GM18909 (cell line): ENCODE measurements around the gene MVB12B.
A peak's percentile ranks its signal among the peaks of the same experiment; 100 is the strongest.

ENCODE experiments used
- ATAC-seq: cut with Tn5 transposase; IDR thresholded peaks from one replicate; pipeline ENCODE4 v1.9.1; 2021; ENCODE audit warnings: mild to moderate bottlenecking; ENCODE audit not compliant: unreplicated experiment, poor library complexity

MVB12B gene

DNA sequence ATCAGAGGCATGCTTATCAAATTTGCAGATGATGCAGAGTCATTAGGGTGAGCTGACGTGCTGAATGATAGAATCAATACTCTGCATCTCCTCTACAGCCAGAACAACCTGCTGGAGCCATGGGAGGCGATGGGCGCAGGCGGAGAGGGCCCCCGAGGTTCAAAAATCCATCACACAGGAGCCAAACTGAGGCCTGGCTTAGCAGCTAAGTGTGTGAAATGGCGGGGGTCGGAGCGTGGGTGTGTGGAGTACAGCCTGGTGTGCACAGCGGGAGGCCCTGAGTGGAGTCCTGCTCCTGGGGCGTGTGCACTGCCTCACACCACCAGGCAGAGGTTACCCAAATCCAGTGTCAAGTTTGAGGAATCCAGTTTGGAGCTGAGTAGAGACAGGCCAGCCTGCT is 73.2 kb downstream of the MVB12B start:
- ATAC-seq = no peak

DNA sequence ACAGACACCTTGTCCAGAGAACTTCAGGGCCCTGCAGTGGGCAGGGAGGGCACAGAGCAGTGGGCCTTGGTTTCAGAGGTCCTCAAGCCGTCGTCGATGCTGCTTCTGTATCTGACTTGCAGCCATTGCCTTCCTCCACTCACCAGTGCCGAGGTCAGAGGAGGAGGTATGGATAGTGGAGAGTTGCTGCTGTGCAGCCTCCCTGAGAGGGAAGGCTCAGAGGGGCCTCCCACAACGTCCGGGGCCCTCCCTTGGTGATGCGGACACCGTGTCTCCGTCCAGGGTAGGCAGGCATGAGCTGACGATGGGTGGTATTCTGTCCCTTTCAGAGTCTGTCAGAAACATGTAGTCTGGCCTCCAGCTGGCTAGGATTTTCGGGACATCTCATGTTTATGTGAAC is 73.9 kb downstream of the MVB12B start:
- no peak for ATAC-seq

DNA sequence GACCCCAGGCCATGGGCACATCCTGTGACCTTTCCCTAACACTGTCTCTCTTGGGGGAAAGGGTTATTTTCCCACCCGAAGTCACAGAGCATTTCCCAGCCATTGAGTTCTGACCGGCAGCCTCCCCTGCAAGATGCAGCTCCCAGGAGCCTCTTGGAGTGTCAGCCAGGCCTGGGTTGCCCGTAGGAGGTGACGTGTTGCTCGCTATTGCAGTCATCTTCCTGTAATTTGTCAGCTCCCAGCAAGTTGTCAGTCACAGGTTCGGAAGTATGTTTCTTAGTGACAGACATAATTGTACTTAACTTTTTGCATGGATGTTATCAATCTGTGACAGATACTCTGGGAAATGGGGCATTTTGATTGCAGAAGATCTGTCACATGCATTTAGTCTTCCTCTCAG is 74.5 kb downstream of the MVB12B start:
- ATAC-seq = no peak

DNA sequence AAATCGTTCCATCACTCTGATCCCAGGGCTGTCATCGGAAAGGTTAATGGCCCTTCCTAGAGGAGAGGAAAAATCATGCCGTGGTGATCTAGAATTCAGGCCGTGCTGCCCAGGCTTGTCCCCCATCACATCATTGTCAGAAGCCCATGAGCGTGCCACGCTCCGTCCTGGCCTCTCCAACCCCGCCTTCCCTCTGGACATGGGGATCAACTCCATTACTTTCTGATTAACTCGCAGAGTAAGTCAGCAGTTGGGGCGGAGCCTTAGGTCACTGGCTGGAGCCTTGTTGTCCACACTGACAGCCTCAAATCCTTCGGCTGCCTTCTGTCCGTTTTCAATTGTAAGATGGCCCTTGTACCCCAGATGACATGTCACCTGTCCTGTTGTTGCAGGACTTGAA is 75.0 kb downstream of the MVB12B start:
- no peak for ATAC-seq

DNA sequence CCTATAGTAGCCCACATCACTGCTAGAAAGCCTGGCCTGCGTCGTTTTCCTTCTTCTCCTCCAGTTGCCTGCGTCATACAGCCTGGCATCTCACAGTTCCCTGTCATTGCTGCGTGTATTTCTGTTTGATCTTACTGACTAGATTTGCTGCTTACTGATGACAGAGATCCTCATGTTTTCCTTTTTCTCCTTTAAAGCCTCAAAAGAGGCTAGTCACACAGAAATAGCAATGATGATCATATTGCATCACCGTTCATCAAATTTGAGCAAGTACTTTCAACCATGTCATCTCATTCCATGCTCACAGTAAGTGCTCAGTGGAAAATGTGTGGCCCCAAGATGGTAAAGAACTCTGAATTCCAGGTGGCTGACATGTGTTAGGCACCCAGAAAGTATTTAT is 76.8 kb downstream of the MVB12B start:
- no peak for ATAC-seq

DNA sequence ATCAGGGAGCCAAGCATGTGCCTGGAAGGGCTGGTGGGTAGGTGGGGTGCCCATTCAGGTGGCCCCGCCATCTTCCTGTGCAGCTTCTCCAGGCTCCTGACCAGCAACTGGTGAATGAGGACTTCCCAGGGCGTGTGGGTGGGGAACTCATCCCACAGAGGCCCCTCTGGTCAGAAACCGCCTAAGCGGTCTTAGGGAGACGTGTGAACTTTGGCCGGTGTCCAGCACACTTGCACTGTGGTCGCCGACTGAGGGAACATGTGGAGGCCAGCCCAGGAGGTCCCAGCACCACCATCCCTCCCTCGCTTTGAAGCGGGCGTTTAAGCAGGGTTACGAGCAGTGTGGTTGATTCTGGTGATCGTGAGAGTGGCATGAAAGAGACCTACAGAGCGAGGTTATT is 77.8 kb downstream of the MVB12B start:
- no peak for ATAC-seq

DNA sequence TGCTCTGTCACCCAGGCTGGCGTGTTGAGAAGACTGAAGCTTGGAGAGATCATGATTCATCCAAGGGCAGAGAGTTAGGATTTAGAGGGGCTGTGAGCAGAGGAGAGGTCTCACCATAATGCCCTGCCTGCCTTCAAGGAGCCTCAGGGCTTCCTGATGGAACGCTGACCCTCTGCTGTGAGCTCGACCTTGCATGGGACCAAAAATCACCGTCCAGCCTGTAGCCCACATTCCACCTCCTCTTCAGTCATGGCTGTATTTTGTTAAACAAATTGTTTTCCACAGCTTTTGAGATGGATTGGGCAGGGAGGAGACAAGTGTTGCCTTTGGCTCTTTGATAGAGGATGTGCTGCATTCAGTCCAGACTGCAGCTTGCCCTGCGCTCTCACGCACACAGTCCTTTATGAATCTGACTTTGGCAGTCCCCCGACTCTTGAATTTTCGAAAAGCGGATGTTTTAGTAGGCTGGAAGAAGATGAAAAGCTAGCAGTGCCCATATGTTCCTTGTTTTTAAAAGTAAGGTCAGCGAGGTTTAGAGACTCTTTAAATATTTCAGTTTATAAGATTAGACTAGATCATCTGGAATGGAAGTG is 79.5 kb downstream of the MVB12B start:
- ATAC-seq = no peak

DNA sequence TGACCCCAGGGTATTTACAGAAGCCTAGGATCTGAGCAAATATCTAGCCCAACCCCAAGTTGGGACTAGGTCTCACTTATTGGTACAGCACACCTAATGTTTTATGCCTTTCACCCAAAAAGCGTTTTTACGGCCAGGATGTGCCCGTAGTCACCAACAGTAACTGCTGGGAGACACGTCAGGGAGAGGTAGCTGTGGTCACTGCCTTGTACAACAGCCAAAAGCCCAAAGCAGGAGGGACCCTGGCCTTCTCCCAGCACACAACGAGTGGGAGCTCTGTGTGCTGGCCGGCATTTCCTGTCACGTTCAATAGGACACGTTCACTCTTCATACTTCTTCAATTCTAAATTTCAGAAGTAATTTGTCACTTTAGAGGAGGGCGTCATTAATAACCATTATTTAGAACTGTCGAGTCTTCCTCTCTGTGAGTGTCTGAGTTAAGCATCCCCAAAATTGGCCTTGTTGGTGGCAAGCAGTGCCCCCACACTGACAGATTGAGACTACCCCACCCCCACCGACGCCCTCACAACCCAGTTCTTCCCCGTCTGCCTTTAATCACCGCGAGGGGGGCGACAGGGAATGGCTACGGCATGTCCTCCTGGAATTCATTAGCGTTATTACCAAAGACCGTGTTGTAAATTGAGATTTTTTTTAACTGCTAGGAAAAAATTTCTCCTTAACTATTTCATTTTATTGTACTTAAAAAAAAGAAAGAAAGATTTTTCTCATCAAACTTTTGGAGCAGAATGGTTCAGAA is 80.7 kb downstream of the MVB12B start:
- no peak for ATAC-seq

DNA sequence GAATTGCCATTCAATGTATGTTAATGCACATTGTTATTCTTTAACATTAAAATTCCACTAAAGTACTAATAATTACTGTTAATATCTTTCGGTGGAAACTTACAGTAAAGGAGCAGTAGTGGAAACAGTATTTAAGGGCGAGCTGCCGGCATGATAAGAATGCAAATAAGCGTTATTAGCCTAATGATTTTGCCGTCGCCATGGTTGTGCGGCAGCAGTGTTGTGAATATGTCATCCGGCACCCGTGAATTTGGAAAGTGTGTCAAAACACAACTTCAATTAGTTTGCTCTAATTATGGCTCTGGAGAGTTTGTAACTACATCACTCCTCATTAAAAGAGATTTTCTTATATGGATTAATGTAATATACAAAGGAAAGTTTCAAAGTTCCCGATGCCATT is 81.4 kb downstream of the MVB12B start:
- ATAC-seq = no peak

DNA sequence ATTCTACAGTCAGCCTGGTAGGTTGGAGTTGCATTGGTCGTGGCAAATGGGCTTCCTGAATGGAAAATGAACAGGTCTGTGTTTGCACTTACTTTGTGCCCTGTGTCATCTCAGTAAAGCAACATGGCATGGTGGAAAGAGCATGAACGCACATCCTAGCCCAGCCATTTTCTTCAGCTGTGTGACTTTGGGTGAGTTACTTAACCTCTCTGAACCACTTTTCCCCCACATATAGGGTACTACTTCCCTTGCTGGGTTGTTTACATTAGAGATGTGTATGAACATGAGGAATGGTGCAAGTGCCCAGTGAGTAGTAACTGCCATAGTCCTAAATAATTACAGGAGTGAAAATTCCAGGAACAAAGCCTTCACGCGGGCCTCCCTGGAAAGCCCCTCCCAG is 83.6 kb downstream of the MVB12B start:
- no peak for ATAC-seq

DNA sequence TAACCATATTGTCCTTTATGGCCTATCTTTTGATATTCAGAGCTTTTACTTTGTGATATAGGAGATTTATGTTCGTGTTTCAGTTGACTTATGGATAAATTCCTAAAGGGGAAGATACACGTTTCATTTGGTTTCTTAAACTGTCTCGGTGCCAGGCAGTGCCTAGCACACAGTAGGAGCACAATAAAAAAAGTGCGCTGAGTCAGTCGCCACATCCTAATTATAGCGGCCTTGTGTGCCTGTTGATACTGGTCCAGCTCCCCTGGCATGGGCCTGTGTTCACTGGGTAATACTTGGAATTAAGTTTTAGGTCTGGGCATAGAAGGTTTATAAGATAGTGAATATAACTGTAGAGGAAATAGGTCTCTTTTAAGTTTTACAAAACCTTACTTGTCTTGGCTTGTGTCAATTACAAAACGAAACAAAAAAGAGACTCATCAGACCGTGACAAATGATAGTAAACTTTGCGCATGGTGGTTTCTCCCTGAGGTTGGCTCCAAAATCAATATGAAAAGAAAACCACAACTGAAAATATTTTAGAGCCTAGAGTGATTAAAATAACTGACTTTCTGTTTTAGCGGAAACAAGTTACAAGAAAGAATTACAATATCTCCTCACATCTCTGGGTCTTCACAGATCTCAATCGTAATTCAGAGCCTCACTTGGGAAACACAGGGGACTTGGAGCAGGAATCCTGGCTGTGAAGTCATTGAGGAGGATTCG is 84.8 kb downstream of the MVB12B start:
- peak; percentile 59 for ATAC-seq

DNA sequence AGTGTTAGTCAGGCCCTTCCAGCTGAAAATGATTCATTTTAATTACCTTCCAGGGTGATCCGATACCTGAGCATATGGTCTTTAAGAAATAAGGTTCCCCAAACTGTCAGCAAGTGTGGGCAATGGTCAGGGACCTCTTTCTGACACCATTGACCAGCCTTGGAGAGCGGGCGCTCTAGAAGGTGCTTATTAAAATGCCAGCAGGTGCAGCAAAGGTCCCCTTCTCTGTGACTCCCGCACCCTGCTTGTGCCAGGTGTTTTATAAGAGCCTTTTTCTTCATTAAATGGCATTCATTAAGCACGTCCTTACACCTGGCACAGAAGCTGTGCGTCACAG is 85.3 kb downstream of the MVB12B start:
- peak; percentile 25 for ATAC-seq

DNA sequence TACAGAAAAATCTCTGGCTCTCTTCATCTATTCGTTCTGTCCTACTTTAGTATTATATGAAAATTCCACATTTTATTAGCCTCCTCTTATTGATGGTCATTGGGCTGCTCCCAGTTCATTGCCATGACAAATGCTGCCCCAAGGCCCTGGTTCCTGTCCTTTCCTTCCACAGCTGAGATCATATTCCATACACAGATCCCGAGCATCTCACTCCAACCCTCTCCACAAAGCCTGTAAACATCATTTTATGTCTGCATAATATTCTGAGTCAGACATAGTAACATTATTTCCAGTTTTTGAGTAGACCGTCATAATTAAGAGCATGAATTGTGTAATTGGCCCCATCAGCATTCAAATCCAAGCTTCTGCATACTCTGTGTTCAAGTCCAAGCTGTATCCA is 86.3 kb downstream of the MVB12B start:
- no peak for ATAC-seq

DNA sequence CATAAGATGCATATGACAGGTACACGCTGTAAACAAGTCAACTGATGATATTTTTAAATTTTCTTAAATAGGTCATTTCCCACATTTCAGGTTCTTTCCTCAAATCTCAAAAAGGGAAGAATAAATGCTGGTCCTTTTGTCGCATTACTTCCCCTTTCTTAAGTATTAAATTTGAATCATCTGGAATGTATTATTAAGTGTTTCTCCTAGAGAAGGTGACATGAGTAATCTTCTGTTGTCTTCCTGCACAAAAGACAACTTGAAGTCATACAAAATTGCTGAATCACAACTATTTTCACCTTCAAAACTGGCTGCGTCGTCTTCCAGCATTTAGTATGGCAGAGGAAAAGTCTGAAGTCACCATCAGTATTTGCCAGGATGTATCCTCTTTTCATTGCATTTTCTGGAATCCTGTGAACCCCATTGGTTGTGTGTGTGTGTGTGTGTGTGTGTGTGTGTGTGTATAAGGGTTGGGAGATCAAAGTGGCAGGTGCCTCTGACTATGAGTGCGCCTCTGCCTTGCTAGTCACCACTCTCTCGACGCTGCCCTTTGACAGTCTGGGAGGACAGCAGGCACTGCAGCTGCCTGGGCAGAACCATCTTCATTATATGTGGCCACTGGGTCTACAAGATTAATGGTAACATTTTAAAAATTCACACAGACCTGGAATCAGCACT is 86.9 kb downstream of the MVB12B start:
- no peak for ATAC-seq

DNA sequence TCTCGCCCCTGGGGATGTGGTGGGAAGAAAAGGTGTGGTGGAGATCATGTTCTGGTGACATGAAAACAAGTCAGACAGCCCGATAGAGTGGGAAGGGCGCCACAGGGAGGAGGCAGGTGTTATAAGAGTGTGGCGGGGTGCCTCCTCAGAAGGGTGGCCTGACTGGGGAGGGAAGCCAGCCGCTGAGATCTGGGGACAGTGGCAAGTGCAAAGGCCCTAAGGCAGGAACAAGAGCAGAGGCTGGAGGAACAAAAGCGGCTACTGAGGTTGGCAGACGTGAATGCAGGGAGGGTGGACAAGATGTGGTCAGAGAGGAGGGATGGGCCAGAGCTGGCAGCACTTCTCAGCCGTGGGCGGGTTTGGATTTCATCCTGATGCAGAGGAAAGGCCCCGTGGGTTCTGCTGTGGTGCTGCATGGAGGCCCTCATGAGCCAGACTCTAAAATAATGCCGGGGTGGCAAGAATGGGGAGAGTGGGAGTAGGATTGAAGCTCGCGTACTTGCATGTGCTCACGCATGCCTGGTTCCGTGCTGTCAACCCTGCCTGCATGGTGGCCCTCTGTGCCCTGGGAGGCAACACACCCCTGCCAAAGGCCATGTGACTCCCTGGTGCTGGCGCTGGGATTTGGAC is 89.2 kb downstream of the MVB12B start:
- no peak for ATAC-seq

DNA sequence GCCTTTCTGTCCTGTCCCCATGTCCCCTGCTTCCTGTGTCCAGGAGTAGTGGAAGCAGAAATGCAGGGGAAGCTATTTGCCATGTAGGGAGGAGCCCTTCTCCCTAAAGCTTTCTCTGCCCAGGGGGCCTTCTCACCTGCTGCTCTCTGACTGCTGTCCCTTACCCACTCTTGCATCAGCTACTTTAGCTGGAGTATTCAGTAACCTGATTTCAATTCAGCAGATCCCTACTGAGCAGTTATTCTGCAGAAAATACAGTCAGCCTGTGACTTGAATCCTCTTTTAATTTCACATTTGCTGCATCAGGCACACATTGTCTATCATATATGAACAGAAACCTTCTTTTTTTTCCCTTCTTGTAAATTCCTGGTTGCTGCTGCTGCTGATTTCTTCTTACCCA is 90.4 kb downstream of the MVB12B start:
- no peak for ATAC-seq

DNA sequence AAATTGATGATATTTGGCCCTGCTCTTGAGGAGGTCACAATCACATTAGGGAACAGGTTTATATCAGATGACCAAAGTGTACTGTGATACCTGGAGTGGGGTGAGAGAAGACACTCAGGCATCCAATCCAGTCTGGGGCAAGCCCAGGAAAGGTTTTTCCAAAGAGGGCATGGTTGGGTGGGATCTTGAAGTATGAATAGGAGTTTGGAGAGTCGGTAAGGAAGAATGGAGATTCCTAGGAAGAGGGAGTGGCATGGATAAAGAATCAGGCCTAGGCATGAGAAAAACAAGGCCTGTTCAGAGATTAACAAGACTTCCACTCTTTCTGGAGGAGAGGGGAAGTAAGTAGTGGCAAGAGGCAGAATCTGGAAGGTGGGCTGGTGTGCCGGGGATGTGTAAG is 91.1 kb downstream of the MVB12B start:
- no peak for ATAC-seq

DNA sequence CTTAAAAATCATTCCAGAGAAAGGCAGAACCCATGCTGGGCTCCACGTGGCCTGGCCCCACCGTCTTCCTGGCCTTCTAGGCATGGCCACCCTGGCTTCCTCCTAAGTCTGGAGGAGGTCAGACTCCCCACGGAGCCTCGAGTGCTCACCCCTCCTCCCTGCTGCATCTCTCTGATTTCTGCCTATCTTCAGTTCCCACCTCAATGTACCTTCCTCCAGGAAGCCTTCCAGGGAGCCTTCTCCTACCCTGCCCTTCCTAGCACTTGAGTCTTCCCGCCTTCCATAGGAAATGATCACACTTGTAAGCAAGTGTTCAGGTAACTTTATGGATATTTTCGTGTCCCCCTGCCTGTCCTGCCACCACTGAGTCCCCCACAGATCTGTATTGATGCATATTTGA is 92.0 kb downstream of the MVB12B start:
- no peak for ATAC-seq

DNA sequence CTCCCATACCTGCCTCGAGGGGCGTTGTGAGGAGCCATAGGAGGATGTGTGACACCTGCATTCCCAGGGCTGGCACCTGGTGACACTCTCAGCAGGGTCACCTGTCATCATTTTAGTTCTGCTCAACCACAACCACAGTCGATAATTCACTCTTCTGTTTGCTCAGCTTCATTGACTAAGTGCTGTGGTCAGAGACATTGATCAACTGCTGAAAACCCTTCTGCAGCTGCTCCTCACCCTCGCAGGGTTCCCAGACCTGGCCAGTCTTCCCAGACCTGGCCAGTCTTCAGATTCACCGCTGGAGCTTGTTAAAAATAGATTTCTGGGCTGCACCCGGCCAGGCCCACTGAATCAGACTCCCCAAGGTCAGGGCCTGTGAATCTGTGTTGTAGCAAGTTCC is 92.8 kb downstream of the MVB12B start:
- no peak for ATAC-seq

DNA sequence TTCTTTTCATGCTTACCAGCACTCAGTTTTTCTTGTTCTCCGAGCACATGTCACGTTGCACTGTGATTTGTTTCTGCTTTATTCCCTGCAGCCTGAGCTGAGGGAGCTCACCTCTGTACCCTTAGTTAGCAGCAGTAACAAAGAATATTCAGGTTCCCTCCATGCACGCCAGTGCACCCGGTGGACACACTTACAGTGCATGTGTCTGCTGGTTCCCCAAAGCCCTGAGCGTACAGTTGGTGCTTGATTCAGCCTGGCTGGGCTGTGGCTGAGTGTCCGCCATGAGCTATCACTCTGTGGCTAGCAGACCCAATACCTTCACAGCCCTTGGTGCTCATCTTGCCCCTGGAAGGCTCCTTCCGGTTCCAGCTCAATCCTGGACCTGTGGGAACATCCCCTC is 93.5 kb downstream of the MVB12B start:
- no peak for ATAC-seq
